ENCODE data around the gene HOXC10. TPM values are rescaled to one million over a fixed set of nuclear protein-coding genes. Genes with fewer than 3 reads are reported as not detected.

HOXC10 gene
- total and polyA plus RNA-seq, 2 donors (not counting 3 experiments of a cell fraction or from before 2014, with no cell fraction given): 0.18 TPM; not detected in 1

DNA sequence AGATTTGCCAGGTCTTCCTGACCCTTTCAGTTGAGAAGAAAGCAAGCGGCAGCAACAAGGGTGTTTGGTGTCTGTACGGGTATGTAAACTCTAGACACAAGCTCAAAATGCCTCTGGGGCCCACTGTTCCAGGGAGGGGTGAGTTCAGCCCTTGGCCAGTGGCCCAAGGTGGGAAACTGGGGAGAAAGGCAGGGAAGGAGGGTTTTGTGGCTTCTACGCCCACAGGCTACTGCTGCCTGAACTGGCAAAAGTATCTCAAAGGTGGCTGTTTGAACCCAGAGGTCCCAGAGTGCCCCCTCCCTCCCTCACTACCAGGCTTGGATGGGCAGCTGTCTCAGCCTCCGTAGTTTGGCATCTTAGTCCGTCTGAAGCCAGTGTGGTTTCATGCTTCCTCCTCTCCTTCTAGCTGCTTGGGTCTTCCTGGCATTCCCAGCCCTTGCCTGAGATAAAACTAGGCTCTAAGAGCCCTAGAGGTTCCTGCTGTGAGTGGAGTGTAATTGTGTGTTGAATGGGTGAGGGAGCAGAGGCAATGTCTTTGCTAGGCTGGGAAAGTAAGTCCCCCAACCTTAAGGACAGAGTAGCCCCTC is 53.4 kb downstream of the HOXC10 start:
- Histone ChIP-seq H3K4me3 (replicated peaks in 1 of 3; ENCODE audit: insufficient read depth in 1 of 3, low read depth in 1 of 3, low read length in 3 of 3) (no peak overlapping the region), H3K27ac (ENCODE audit: insufficient read depth, low read depth, low read length) (no peak overlapping the region), H2AFZ (ENCODE audit: low read depth, low read length) (no peak overlapping the region), H3K36me3 (ENCODE audit: control insufficient read depth in 2 of 2, extremely low read depth in 1 of 2, insufficient read depth in 2 of 2, low read length in 2 of 2) (no peaks in the 10 kb centered on the region), H3K9ac (replicated peaks; ENCODE audit: extremely low read depth, insufficient read depth, low read length) (no peak overlapping the region), H4K20me1 (replicated peaks; ENCODE audit: control insufficient read depth, extremely low read depth, insufficient read depth, low read length) (no peaks in the 10 kb centered on the region), H3K4me1 (ENCODE audit: control insufficient read depth, extremely low read depth, insufficient read depth, low read length) (no peaks in the 10 kb centered on the region), H3K9me3 (replicated peaks; ENCODE audit: control insufficient read depth, insufficient read depth, low read length) (no peaks in the 10 kb centered on the region), H3K9me1 (replicated peaks; ENCODE audit: control insufficient read depth, extremely low read depth, insufficient read depth, low read length) (no peaks in the 10 kb centered on the region), H3K79me2 (ENCODE audit: control insufficient read depth, insufficient read depth, low read length) (no peaks in the 10 kb centered on the region), H3K4me2 (ENCODE audit: insufficient read depth, low read length) (no peak overlapping the region), H3K27me3 (ENCODE audit: control insufficient read depth in 2 of 2, insufficient read depth in 2 of 2, low read length in 2 of 2) (peaks cover 75 to 78% of the 10 kb centered on the region in 2 experiments)
- no TSS peak for BruUV-seq (replicated peaks)
- FAIRE-seq (no peak), DNase-seq (ENCODE audit: low read depth, low spot score) (no peak)
- dilution Hi-C loops (cut with MboI; ENCODE audit: extremely low pct_ligation_motif_present, low sequenced_read_pairs) (no loop called here), intact Hi-C loops (cut with micrococcal nuclease) (no loop called here)
- POLR2A ChIA-PET: no interaction called here
- CTCF ChIA-PET: interaction anchor here (1.7 kb wide), 1 partner anchor 163 kb away, joined by 4 read pairs; no protein-coding TSS in a partner anchor
- TF ChIP-seq MYC (IDR thresholded peaks at IDR 0.05; ENCODE audit: low read depth, low read length) (no peak), EZH2 (IDR thresholded peaks at IDR 0.05; ENCODE audit: borderline replicate concordance, low read depth, low read length, severe bottlenecking) (peak; percentile 27)

DNA sequence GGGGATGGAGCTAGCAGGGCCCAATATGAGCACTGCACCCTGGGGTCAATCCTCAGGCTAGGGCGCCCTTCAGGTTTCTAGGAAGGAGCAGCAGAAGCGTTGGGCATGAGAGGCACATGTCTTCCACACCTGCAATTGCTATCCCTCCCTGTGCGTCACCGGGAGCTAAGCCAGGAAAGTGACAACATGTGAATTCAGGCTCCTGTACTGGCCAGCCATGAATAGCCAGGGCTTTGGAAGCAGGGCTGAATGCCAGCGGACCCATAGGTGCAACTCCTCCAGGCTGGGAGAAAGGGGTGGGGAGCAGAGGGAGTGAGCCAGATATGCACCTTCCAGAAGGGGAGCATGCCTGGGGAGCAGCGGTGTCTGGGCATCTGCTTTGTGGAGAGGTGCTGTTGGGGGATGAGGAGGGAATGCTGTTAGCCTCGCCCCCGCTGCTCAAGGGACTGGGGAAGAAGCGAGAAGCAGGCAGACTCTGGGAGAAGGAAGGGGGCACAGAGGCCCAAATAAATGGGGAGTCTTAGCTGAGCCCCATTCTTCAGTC is 54.0 kb downstream of the HOXC10 start:
- intact Hi-C loops (cut with micrococcal nuclease): no loop called here
- Histone ChIP-seq H3K36me3 (ENCODE audit: control insufficient read depth in 2 of 2, extremely low read depth in 1 of 2, insufficient read depth in 2 of 2, low read length in 2 of 2) (no peaks in the 10 kb centered on the region), H3K4me2 (ENCODE audit: insufficient read depth, low read length) (no peak overlapping the region), H3K79me2 (ENCODE audit: control insufficient read depth, insufficient read depth, low read length) (no peaks in the 10 kb centered on the region), H3K27ac (ENCODE audit: insufficient read depth, low read depth, low read length) (no peak overlapping the region), H2AFZ (ENCODE audit: low read depth, low read length) (no peak overlapping the region), H3K9ac (replicated peaks; ENCODE audit: extremely low read depth, insufficient read depth, low read length) (no peak overlapping the region), H4K20me1 (replicated peaks; ENCODE audit: control insufficient read depth, extremely low read depth, insufficient read depth, low read length) (no peaks in the 10 kb centered on the region), H3K9me3 (replicated peaks; ENCODE audit: control insufficient read depth, insufficient read depth, low read length) (no peaks in the 10 kb centered on the region), H3K27me3 (ENCODE audit: control insufficient read depth in 2 of 2, insufficient read depth in 2 of 2, low read length in 2 of 2) (peaks cover 72 to 79% of the 10 kb centered on the region in 2 experiments), H3K4me3 (replicated peaks in 1 of 3; ENCODE audit: insufficient read depth in 1 of 3, low read depth in 1 of 3, low read length in 3 of 3) (no peak overlapping the region), H3K4me1 (ENCODE audit: control insufficient read depth, extremely low read depth, insufficient read depth, low read length) (no peaks in the 10 kb centered on the region), H3K9me1 (replicated peaks; ENCODE audit: control insufficient read depth, extremely low read depth, insufficient read depth, low read length) (no peaks in the 10 kb centered on the region)
- no TSS peak for BruUV-seq (replicated peaks)
- DNase-seq (ENCODE audit: low read depth, low spot score) (no peak), FAIRE-seq (no peak)
- no peak for TF ChIP-seq POLR2AphosphoS5 (IDR thresholded peaks at IDR 0.05; ENCODE audit: insufficient read depth, low read depth, low read length)
- no peak for TF ChIP-seq POLR2A (IDR thresholded peaks at IDR 0.05; ENCODE audit: low read depth, low read length)
- TF ChIP-seq, protein P1, sequence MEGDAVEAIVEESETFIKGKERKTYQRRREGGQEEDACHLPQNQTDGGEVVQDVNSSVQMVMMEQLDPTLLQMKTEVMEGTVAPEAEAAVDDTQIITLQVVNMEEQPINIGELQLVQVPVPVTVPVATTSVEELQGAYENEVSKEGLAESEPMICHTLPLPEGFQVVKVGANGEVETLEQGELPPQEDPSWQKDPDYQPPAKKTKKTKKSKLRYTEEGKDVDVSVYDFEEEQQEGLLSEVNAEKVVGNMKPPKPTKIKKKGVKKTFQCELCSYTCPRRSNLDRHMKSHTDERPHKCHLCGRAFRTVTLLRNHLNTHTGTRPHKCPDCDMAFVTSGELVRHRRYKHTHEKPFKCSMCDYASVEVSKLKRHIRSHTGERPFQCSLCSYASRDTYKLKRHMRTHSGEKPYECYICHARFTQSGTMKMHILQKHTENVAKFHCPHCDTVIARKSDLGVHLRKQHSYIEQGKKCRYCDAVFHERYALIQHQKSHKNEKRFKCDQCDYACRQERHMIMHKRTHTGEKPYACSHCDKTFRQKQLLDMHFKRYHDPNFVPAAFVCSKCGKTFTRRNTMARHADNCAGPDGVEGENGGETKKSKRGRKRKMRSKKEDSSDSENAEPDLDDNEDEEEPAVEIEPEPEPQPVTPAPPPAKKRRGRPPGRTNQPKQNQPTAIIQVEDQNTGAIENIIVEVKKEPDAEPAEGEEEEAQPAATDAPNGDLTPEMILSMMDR (IDR thresholded peaks at IDR 0.05; ENCODE audit: extremely low read depth in 1 of 2, insufficient read depth in 1 of 2, low read depth in 1 of 2, low read length in 2 of 2): no peak
- TF ChIP-seq, protein P2, sequence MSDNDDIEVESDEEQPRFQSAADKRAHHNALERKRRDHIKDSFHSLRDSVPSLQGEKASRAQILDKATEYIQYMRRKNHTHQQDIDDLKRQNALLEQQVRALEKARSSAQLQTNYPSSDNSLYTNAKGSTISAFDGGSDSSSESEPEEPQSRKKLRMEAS (IDR thresholded peaks at IDR 0.05; ENCODE audit: insufficient read depth, insufficient read length): no peak
- no peak for TF ChIP-seq GATA2 (IDR thresholded peaks at IDR 0.05; ENCODE audit: insufficient read depth, insufficient read length, low read depth, low read length)
- TF ChIP-seq FOS (IDR thresholded peaks at IDR 0.05; ENCODE audit: borderline replicate concordance, insufficient read depth, low read length): no peak
- TF ChIP-seq MYC (IDR thresholded peaks at IDR 0.05; ENCODE audit: low read depth, low read length): no peak
- no peak for TF ChIP-seq JUN (IDR thresholded peaks at IDR 0.05; ENCODE audit: borderline replicate concordance, insufficient read depth, insufficient read length, low read depth)
- TF ChIP-seq EZH2 (IDR thresholded peaks at IDR 0.05; ENCODE audit: borderline replicate concordance, low read depth, low read length, severe bottlenecking): no peak
- CTCF ChIA-PET: interaction anchor here (1.7 kb wide), 1 partner anchor 162 kb away, joined by 4 read pairs; no protein-coding TSS in a partner anchor
- POLR2A ChIA-PET: no interaction called here
- dilution Hi-C loops (cut with MboI; ENCODE audit: extremely low pct_ligation_motif_present, low sequenced_read_pairs): no loop called here

Measured in endothelial cell of umbilical vein (primary cell).